ENCODE data around the gene AP1S1. TPM values are rescaled to one million over a fixed set of nuclear protein-coding genes. Genes with fewer than 3 reads are reported as not detected.
A peak's percentile ranks its signal among the peaks of the same experiment; 100 is the strongest.

Gene AP1S1
- total and polyA plus RNA-seq, 8 donors, result 2.7 to 71.2 (median 34.7) TPM; not detected in 1

GRCh38 chr7:101177644-101178043 is 23.4 kb downstream of the AP1S1 start:
- H3K27ac ChIP-seq, result no peak overlapping the region
- no peaks in the 10 kb centered on the region for H3K36me3 ChIP-seq
- H3K4me3 ChIP-seq, result no peak overlapping the region
- H3K4me1 ChIP-seq, result peaks cover 24 to 44% (median 35%) of the 10 kb centered on the region in 4 donors
- no peak for DNase-seq
- peaks cover 25 to 100% (median 99%) of the 10 kb centered on the region in 3 donors for H3K27me3 ChIP-seq
- intact Hi-C loops (cut with DNase I; ENCODE audit: low total_unique reads), result no loop called here
- TF ChIP-seq POLR2A (IDR thresholded peaks at IDR 0.05) (no peak), EP300 (IDR thresholded peaks at IDR 0.05) (no peak), CTCF (IDR thresholded peaks at IDR 0.05) (no peak), POLR2AphosphoS5 (IDR thresholded peaks at IDR 0.05) (no peak)
- 56 to 65% (median 60%) methylated on average over 1 to 2 of the region's 2 CpGs for WGBS, 5 donors
- no peaks in the 10 kb centered on the region for H3K9me3 ChIP-seq

- Histone ChIP-seq H3K27ac (no peak overlapping the region), H3K27me3 (peaks cover 23 to 97% (median 85%) of the 10 kb centered on the region in 3 donors), H3K4me3 (no peak overlapping the region), H3K4me1 (peaks cover 11 to 31% (median 20%) of the 10 kb centered on the region in 4 donors), H3K36me3 (no peaks in the 10 kb centered on the region), H3K9me3 (no peaks in the 10 kb centered on the region)
- DNase-seq, result peak in 1 of 2 donors; percentile 36
- TF ChIP-seq POLR2AphosphoS5 (IDR thresholded peaks at IDR 0.05), result no peak
- no peak for TF ChIP-seq EP300 (IDR thresholded peaks at IDR 0.05)
- no peak for TF ChIP-seq POLR2A (IDR thresholded peaks at IDR 0.05)
- no peak for TF ChIP-seq CTCF (IDR thresholded peaks at IDR 0.05)
- intact Hi-C loops (cut with DNase I; ENCODE audit: low total_unique reads), result no loop called here
- WGBS, 5 donors, result 1 to 4% (median 2%) methylated on average over 19 to 20 of the region's 20 CpGs
These were observed 24.8 kb downstream of the AP1S1 start for GRCh38 chr7:101179117-101179516.

GRCh38 chr7:101179713-101180112 is 25.4 kb downstream of the AP1S1 start:
- H3K27ac ChIP-seq, result no peak overlapping the region
- peaks cover 10 to 25% (median 15%) of the 10 kb centered on the region in 4 donors for H3K4me1 ChIP-seq
- peak overlapping the region in 2 of 4 donors; percentile 10 to 15 for H3K4me3 ChIP-seq
- intact Hi-C loops (cut with DNase I; ENCODE audit: low total_unique reads), result no loop called here
- no peaks in the 10 kb centered on the region for H3K36me3 ChIP-seq
- DNase-seq, result no peak
- WGBS, 5 donors, result 0 to 15% (median 2%) methylated on average over 4 to 27 of the region's 27 CpGs
- TF ChIP-seq EP300 (IDR thresholded peaks at IDR 0.05) (no peak), POLR2AphosphoS5 (IDR thresholded peaks at IDR 0.05) (no peak), CTCF (IDR thresholded peaks at IDR 0.05) (no peak)
- peaks cover 23 to 97% (median 79%) of the 10 kb centered on the region in 3 donors for H3K27me3 ChIP-seq
- no peaks in the 10 kb centered on the region for H3K9me3 ChIP-seq

- Histone ChIP-seq H3K9me3 (no peaks in the 10 kb centered on the region), H3K27ac (no peak within 1 kb of the TSS), H3K4me1 (peaks cover 10 to 24% (median 15%) of the 10 kb centered on the region in 4 donors), H3K4me3 (peak within 1 kb of the TSS in 2 of 4 donors; percentile 10 to 15), H3K36me3 (no peaks in the 10 kb centered on the region), H3K27me3 (peaks cover 23 to 94% (median 73%) of the 10 kb centered on the region in 3 donors)
- no peak for DNase-seq
- intact Hi-C loops (cut with DNase I; ENCODE audit: low total_unique reads), result no loop called here
- TF ChIP-seq POLR2AphosphoS5 (IDR thresholded peaks at IDR 0.05), result no peak
- TF ChIP-seq CTCF (IDR thresholded peaks at IDR 0.05), result no peak
- no peak for TF ChIP-seq EP300 (IDR thresholded peaks at IDR 0.05)
- TF ChIP-seq POLR2A (IDR thresholded peaks at IDR 0.05), result no peak
- WGBS, 5 donors, result 3 to 7% (median 3%) methylated on average over 10 to 56 of the region's 56 CpGs
These were observed 26.0 kb downstream of the AP1S1 start, which contains the start of gene NAT16 for GRCh38 chr7:101180130-101180755. NAT16 (minus strand) TSS chr7:101180293; CDS start chr7:101174807, 5,486 bp downstream.
